ENCODE results near the gene ELMO1.

Gene ELMO1

GRCh38 chr7:37118004-37118403 lies 330.7 kb downstream of the ELMO1 start:
- DNase-seq (ENCODE audit: low read depth) = no peak

- no peak for DNase-seq (ENCODE audit: low read depth)
Observed at GRCh38 chr7:37117292-37117691, 331.4 kb downstream of the ELMO1 start.

- no peak for DNase-seq (ENCODE audit: low read depth)
Observed at GRCh38 chr7:37116093-37116701, 332.5 kb downstream of the ELMO1 start.

- no peak for DNase-seq (ENCODE audit: low read depth)
Observed at GRCh38 chr7:37113661-37114355, 334.9 kb downstream of the ELMO1 start.

GRCh38 chr7:37112876-37113275 lies 335.8 kb downstream of the ELMO1 start:
- no peak for DNase-seq (ENCODE audit: low read depth)

- DNase-seq (ENCODE audit: low read depth) = no peak
Observed at GRCh38 chr7:37112218-37112617, 336.4 kb downstream of the ELMO1 start.

- DNase-seq (ENCODE audit: low read depth) = no peak
Observed at GRCh38 chr7:37111459-37111858, 337.2 kb downstream of the ELMO1 start.

GRCh38 chr7:37110660-37111424 lies 337.8 kb downstream of the ELMO1 start:
- no peak for DNase-seq (ENCODE audit: low read depth)

- no peak for DNase-seq (ENCODE audit: low read depth)
Observed at GRCh38 chr7:37109843-37110242, 338.8 kb downstream of the ELMO1 start.

GRCh38 chr7:37109016-37109683 lies 339.5 kb downstream of the ELMO1 start:
- no peak for DNase-seq (ENCODE audit: low read depth)

GRCh38 chr7:37108615-37109014 lies 340.0 kb downstream of the ELMO1 start:
- no peak for DNase-seq (ENCODE audit: low read depth)

- no peak for DNase-seq (ENCODE audit: low read depth)
Observed at GRCh38 chr7:37107047-37107750, 341.5 kb downstream of the ELMO1 start.

GRCh38 chr7:37105762-37106161 lies 342.9 kb downstream of the ELMO1 start:
- DNase-seq (ENCODE audit: low read depth) = no peak

- no peak for DNase-seq (ENCODE audit: low read depth)
Observed at GRCh38 chr7:37104822-37105518, 343.7 kb downstream of the ELMO1 start.

GRCh38 chr7:37102518-37103137 lies 346.0 kb downstream of the ELMO1 start:
- DNase-seq (ENCODE audit: low read depth) = no peak

- no peak for DNase-seq (ENCODE audit: low read depth)
Observed at GRCh38 chr7:37100735-37101331, 347.8 kb downstream of the ELMO1 start.

- no peak for DNase-seq (ENCODE audit: low read depth)
Observed at GRCh38 chr7:37098762-37099161, 349.9 kb downstream of the ELMO1 start.

GRCh38 chr7:37097983-37098382 lies 350.7 kb downstream of the ELMO1 start:
- DNase-seq (ENCODE audit: low read depth) = no peak

- DNase-seq (ENCODE audit: low read depth) = no peak
Observed at GRCh38 chr7:37097276-37097675, 351.4 kb downstream of the ELMO1 start.

- DNase-seq (ENCODE audit: low read depth) = no peak
Observed at GRCh38 chr7:37096341-37096740, 352.3 kb downstream of the ELMO1 start.

GRCh38 chr7:37095122-37095521 lies 353.5 kb downstream of the ELMO1 start:
- no peak for DNase-seq (ENCODE audit: low read depth)
